GM12878 (cell line): ENCODE results near the gene TXNL1. TPM values are rescaled to one million over a fixed set of nuclear protein-coding genes. Genes with fewer than 3 reads are reported as not detected.

Experiments
- CREB1 ChIP-seq: IDR thresholded peaks from 2 replicates; pipeline ENCODE4 v1.6.1; 2012; ENCODE audit warnings: low read depth, mild to moderate bottlenecking, inconsistent platforms
- EED ChIP-seq: sonication (generic); IDR thresholded peaks from 2 replicates; pipeline ENCODE4 v1.6.1; 2016; ENCODE audit warnings: antibody characterized with exemption, low read depth
- HDAC2 ChIP-seq: fragments of 200-600 bp; sonication (generic); IDR thresholded peaks from 2 replicates; pipeline ENCODE4 v1.6.1; 2017
- HDAC6 ChIP-seq: fragments of 200-600 bp; sonication (generic); IDR thresholded peaks from one replicate; pipeline ENCODE4 v1.8.0; 2017; ENCODE audit warnings: antibody characterized with exemption; ENCODE audit not compliant: unreplicated experiment
- HDGF ChIP-seq: fragments of 450-650 bp; IDR thresholded peaks from 2 replicates; pipeline ENCODE4 v1.6.1; 2016; ENCODE audit warnings: antibody characterized with exemption
- MYB ChIP-seq: fragments of 150-350 bp; IDR thresholded peaks from 2 replicates; pipeline ENCODE4 v1.6.1; 2014; ENCODE audit warnings: mild to moderate bottlenecking, low read depth, low read length, borderline replicate concordance
- PAX5 ChIP-seq: IDR thresholded peaks from 2 replicates; pipeline ENCODE4 v1.6.1; 2011; ENCODE audit warnings: low read depth, low read length, borderline replicate concordance
- POLR2A ChIP-seq: IDR thresholded peaks from 2 replicates; pipeline ENCODE4 v1.6.1; 2011; ENCODE audit warnings: low read depth, mild to moderate bottlenecking, low read length
- RFX5 ChIP-seq: IDR thresholded peaks from 2 replicates; pipeline ENCODE4 v1.6.1; 2011; ENCODE audit warnings: low read depth, low read length, improper control_type of control experiment
- SMARCA5 ChIP-seq: fragments of 450-650 bp; IDR thresholded peaks from 2 replicates; pipeline ENCODE4 v1.6.1; 2017; ENCODE audit warnings: mild to moderate bottlenecking
- SPI1 ChIP-seq: IDR thresholded peaks from 2 replicates; pipeline ENCODE4 v1.6.1; 2011; ENCODE audit warnings: low read depth, mild to moderate bottlenecking, low read length, moderate library complexity, borderline replicate concordance; ENCODE audit not compliant: insufficient read depth
- TAF1 ChIP-seq: IDR thresholded peaks from 2 replicates; pipeline ENCODE4 v1.6.1; 2011; ENCODE audit warnings: mild to moderate bottlenecking, low read depth, low read length, borderline replicate concordance
- TBL1XR1 ChIP-seq: IDR thresholded peaks from 2 replicates; pipeline ENCODE4 v1.6.1; 2012; ENCODE audit warnings: low read depth, low read length, improper control_type of control experiment
- TCF3 ChIP-seq: IDR thresholded peaks from 2 replicates; pipeline ENCODE4 v1.6.1; 2012; ENCODE audit warnings: low read depth, mild to moderate bottlenecking, low read length, borderline replicate concordance; ENCODE audit not compliant: insufficient read depth
- YBX1 ChIP-seq: fragments of 450-650 bp; IDR thresholded peaks from 2 replicates; pipeline ENCODE4 v1.6.1; 2016; ENCODE audit warnings: antibody characterized with exemption
- ZNF274 ChIP-seq: IDR thresholded peaks from one replicate; pipeline ENCODE4 v1.8.0; 2011; ENCODE audit not compliant: insufficient read length, insufficient read depth
- ZNF384 ChIP-seq: IDR thresholded peaks from 2 replicates; pipeline ENCODE4 v1.6.1; 2012; ENCODE audit warnings: low read depth, mild to moderate bottlenecking, low read length, improper control_type of control experiment, borderline replicate concordance
- ZNF622 ChIP-seq: fragments of 450-650 bp; IDR thresholded peaks from 2 replicates; pipeline ENCODE4 v1.6.1; 2017; ENCODE audit warnings: mild to moderate bottlenecking, inconsistent platforms
- ZZZ3 ChIP-seq: IDR thresholded peaks from 2 replicates; pipeline ENCODE4 v1.6.1; 2011; ENCODE audit warnings: low read depth; ENCODE audit not compliant: control insufficient read depth, insufficient read length
- polyA plus RNA-seq, 11 experiments: library from polyadenylated mRNA; depleted of rRNA in 4 of 11; unstranded in 6 of 11; stranded (reverse) in 5 of 11; fragments of >200 nt; fragmentation: Nextera tagmentation in 4 of 11; fragmentation: Illumina TruSeq in 1 of 11; extraction: Ambion mirVana in 4 of 11; extraction: Trizol in 1 of 11; gene quantifications; 1 replicate in 1 of 11; 2 replicates in 10 of 11; pipeline versions ENCODE4 v1.2.1 to v1.2.3, GENCODE V29; 2011 to 2016; ENCODE audit warnings: inconsistent platforms in 2 of 11, missing spikeins in 2 of 11, low read depth in 1 of 11
- total RNA-seq, 4 experiments: library from RNA; depleted of rRNA in 3 of 4; stranded (reverse); fragments of >200 nt in 3 of 4; fragmentation: Illumina TruSeq in 1 of 4; extraction: Trizol in 1 of 4; gene quantifications; 2 replicates each; pipeline versions ENCODE4 v1.2.1 to v1.2.3, GENCODE V29; 2013 to 2021
- TF ChIP-seq, protein P1 (sequence below): IDR thresholded peaks from 2 replicates; pipeline ENCODE4 v1.6.1; 2012; ENCODE audit warnings: low read depth, low read length, improper control_type of control experiment
- TF ChIP-seq, protein P2 (sequence below): IDR thresholded peaks from 2 replicates; pipeline ENCODE4 v1.6.1; 2012; ENCODE audit warnings: improper control_type of control experiment, low read depth, low read length; ENCODE audit not compliant: insufficient replicate concordance
- TF ChIP-seq, protein P3 (sequence below): fragments of 450-650 bp; IDR thresholded peaks from 2 replicates; pipeline ENCODE4 v1.6.1; 2017; ENCODE audit warnings: low read depth, mild to moderate bottlenecking, moderate library complexity
- TF ChIP-seq, protein P4 (sequence below): IDR thresholded peaks from 2 replicates; pipeline ENCODE4 v1.6.1; 2011; ENCODE audit warnings: borderline replicate concordance, low read depth, mild to moderate bottlenecking, moderate library complexity, mixed read lengths, low read length; ENCODE audit not compliant: insufficient read depth; ENCODE audit errors: extremely low read length

The TXNL1 gene
- total and polyA plus RNA-seq, 10 of the 15 experiments (the other 5 are each of a cell fraction or from before 2014, with no cell fraction given), result 30.9 to 124 (median 71.2) TPM

DNA sequence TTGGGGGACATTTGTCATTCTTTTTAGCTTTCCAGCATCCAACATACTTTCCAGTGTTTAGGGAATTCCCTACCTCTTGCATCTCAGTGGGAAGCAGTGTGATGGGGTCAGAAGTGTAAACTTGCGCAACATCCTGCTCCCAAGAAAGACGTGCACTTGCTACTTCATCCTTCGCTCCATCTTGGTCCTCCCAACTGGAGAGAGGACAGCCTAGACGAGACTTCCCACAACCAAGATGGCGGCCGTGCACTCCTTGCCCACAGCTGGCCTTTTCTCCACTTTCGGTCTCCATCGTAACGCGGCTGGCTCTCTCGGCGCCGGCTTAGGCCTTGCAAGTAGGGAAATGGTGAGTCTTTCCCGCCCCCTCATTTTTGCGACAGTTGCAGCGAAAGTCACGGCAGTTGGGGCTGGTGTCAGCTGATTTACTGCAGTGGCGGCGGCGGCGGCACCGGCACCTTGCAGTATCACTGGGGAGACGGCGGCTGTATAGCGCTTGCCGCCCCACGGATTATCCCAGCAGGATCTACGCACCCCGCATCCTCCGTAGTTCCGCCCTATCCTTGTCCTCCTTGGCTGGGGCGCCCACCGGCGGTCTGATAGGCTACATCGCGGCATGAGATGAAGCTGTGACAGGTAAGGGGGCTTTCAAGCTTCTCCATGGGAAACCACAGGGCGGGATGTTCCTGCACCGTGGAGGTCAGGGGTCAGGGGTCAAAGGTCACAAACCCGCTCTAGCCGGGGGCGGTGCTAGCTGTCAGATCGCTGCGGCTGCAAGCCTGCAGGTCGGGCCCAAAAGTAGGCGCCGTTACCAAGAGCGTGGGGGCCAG, 12.8 kb upstream of the TXNL1 start, which contains the start of gene WDR7 (continued):
- TF ChIP-seq, protein P1, sequence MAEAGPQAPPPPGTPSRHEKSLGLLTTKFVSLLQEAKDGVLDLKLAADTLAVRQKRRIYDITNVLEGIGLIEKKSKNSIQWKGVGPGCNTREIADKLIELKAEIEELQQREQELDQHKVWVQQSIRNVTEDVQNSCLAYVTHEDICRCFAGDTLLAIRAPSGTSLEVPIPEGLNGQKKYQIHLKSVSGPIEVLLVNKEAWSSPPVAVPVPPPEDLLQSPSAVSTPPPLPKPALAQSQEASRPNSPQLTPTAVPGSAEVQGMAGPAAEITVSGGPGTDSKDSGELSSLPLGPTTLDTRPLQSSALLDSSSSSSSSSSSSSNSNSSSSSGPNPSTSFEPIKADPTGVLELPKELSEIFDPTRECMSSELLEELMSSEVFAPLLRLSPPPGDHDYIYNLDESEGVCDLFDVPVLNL, result no peak
- TF ChIP-seq YBX1, result no peak
- TF ChIP-seq, protein P2, sequence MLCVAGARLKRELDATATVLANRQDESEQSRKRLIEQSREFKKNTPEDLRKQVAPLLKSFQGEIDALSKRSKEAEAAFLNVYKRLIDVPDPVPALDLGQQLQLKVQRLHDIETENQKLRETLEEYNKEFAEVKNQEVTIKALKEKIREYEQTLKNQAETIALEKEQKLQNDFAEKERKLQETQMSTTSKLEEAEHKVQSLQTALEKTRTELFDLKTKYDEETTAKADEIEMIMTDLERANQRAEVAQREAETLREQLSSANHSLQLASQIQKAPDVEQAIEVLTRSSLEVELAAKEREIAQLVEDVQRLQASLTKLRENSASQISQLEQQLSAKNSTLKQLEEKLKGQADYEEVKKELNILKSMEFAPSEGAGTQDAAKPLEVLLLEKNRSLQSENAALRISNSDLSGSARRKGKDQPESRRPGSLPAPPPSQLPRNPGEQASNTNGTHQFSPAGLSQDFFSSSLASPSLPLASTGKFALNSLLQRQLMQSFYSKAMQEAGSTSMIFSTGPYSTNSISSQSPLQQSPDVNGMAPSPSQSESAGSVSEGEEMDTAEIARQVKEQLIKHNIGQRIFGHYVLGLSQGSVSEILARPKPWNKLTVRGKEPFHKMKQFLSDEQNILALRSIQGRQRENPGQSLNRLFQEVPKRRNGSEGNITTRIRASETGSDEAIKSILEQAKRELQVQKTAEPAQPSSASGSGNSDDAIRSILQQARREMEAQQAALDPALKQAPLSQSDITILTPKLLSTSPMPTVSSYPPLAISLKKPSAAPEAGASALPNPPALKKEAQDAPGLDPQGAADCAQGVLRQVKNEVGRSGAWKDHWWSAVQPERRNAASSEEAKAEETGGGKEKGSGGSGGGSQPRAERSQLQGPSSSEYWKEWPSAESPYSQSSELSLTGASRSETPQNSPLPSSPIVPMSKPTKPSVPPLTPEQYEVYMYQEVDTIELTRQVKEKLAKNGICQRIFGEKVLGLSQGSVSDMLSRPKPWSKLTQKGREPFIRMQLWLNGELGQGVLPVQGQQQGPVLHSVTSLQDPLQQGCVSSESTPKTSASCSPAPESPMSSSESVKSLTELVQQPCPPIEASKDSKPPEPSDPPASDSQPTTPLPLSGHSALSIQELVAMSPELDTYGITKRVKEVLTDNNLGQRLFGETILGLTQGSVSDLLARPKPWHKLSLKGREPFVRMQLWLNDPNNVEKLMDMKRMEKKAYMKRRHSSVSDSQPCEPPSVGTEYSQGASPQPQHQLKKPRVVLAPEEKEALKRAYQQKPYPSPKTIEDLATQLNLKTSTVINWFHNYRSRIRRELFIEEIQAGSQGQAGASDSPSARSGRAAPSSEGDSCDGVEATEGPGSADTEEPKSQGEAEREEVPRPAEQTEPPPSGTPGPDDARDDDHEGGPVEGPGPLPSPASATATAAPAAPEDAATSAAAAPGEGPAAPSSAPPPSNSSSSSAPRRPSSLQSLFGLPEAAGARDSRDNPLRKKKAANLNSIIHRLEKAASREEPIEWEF, result no peak
- TF ChIP-seq, protein P3, sequence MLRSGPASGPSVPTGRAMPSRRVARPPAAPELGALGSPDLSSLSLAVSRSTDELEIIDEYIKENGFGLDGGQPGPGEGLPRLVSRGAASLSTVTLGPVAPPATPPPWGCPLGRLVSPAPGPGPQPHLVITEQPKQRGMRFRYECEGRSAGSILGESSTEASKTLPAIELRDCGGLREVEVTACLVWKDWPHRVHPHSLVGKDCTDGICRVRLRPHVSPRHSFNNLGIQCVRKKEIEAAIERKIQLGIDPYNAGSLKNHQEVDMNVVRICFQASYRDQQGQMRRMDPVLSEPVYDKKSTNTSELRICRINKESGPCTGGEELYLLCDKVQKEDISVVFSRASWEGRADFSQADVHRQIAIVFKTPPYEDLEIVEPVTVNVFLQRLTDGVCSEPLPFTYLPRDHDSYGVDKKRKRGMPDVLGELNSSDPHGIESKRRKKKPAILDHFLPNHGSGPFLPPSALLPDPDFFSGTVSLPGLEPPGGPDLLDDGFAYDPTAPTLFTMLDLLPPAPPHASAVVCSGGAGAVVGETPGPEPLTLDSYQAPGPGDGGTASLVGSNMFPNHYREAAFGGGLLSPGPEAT, result peak; percentile 62
- TF ChIP-seq ZNF384, result no peak
- TF ChIP-seq TAF1, result peak; percentile 72; the same call in 1 of the 2 replicates
- 0 out of 2 replicates have a peak, but pooled peaks have one; percentile 23 for TF ChIP-seq TCF3
- TF ChIP-seq HDAC2, result no peak
- peak; percentile 86 for TF ChIP-seq POLR2A
- no peak for TF ChIP-seq TBL1XR1
- TF ChIP-seq HDAC6, result no peak
- no peak for TF ChIP-seq ZNF274
- TF ChIP-seq RFX5, result no peak
- no peak for TF ChIP-seq PAX5
- TF ChIP-seq ZNF622, result no peak
- no peak for TF ChIP-seq ZZZ3
- no peak for TF ChIP-seq SMARCA5
- 0 out of 2 replicates have a peak, but pooled peaks have one; percentile 60 for TF ChIP-seq HDGF
- TF ChIP-seq EED, result peak; percentile 46
- 0 out of 2 replicates have a peak, but pooled peaks have one; percentile 45 for TF ChIP-seq MYB
- TF ChIP-seq CREB1, result peak; percentile 71; the same call in 1 of the 2 replicates
- TF ChIP-seq, protein P4, sequence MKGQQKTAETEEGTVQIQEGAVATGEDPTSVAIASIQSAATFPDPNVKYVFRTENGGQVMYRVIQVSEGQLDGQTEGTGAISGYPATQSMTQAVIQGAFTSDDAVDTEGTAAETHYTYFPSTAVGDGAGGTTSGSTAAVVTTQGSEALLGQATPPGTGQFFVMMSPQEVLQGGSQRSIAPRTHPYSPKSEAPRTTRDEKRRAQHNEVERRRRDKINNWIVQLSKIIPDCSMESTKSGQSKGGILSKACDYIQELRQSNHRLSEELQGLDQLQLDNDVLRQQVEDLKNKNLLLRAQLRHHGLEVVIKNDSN, result peak; percentile 32
- TF ChIP-seq SPI1, result no peak
